Mesenchymal stem cell (in vitro differentiated cells and primary cell): ENCODE results near the gene MARK3.
"Not testable (repeated sequence)": the region's sequence is repeated elsewhere in the genome, so short reads cannot be mapped to it uniquely, and the experiment has no call there.

Experiments used
- DNase-seq: peaks from one replicate; pipeline ENCODE4 v3.0.0-alpha.2; 2013
- H2AFZ ChIP-seq: one replicate; pipeline ENCODE4 v1.6.1; 2013; ENCODE audit warnings: low read depth, mild to moderate bottlenecking, control low read depth, inconsistent platforms, low read length, moderate library complexity
- H2AK5ac ChIP-seq: 2 replicates; pipeline ENCODE4 v1.6.1; 2013; ENCODE audit warnings: low read length, moderate library complexity, mild to moderate bottlenecking, inconsistent platforms; ENCODE audit not compliant: severe bottlenecking
- H2BK120ac ChIP-seq: one replicate; pipeline ENCODE4 v1.6.1; 2013; ENCODE audit warnings: low read depth, mild to moderate bottlenecking, inconsistent platforms, low read length, moderate library complexity
- H2BK12ac ChIP-seq, 2 experiments: one replicate each; pipeline ENCODE4 v1.6.1; 2013; ENCODE audit warnings: inconsistent platforms in 2 of 2, low read length in 2 of 2, mild to moderate bottlenecking in 2 of 2, moderate library complexity in 2 of 2, control low read depth in 1 of 2
- H2BK15ac ChIP-seq: one replicate; pipeline ENCODE4 v1.6.1; 2013; ENCODE audit warnings: mild to moderate bottlenecking, low read depth, inconsistent platforms; ENCODE audit not compliant: poor library complexity, severe bottlenecking
- H2BK5ac ChIP-seq: 2 replicates; pipeline ENCODE4 v1.6.1; 2013; ENCODE audit warnings: low read depth, mild to moderate bottlenecking, low read length, control low read depth, inconsistent platforms; ENCODE audit not compliant: poor library complexity, severe bottlenecking
- H3K14ac ChIP-seq, 2 experiments: one replicate each; pipeline ENCODE4 v1.6.1; 2013; ENCODE audit warnings: inconsistent platforms in 2 of 2, low read length in 2 of 2, control low read depth in 1 of 2, mild to moderate bottlenecking in 1 of 2, moderate library complexity in 1 of 2
- H3K18ac ChIP-seq, 2 experiments: one replicate each; pipeline ENCODE4 v1.6.1; 2013; ENCODE audit warnings: inconsistent platforms in 2 of 2, low read length in 2 of 2, control low read depth in 1 of 2, low read depth in 1 of 2, mild to moderate bottlenecking in 1 of 2
- H3K23ac ChIP-seq, 2 experiments: one replicate each; pipeline ENCODE4 v1.6.1; 2013; ENCODE audit warnings: inconsistent platforms in 2 of 2, low read length in 2 of 2, mild to moderate bottlenecking in 2 of 2, moderate library complexity in 2 of 2, control low read depth in 1 of 2
- H3K27ac ChIP-seq: 2 replicates; pipeline ENCODE4 v1.5.1; 2013; ENCODE audit warnings: mild to moderate bottlenecking, moderate library complexity, low read length, control low read depth, inconsistent platforms; ENCODE audit not compliant: poor library complexity, severe bottlenecking
- H3K27me3 ChIP-seq, 2 experiments: 2 replicates each; pipeline versions ENCODE4 v1.6.1 to v1.7.0; 2013; ENCODE audit warnings: low read length in 2 of 2, mild to moderate bottlenecking in 2 of 2, moderate library complexity in 2 of 2, control low read depth in 1 of 2, inconsistent platforms in 1 of 2; ENCODE audit not compliant: control insufficient read depth in 1 of 2, insufficient read depth in 1 of 2
- H3K36me3 ChIP-seq, 2 experiments: 2 replicates each; pipeline versions ENCODE4 v1.6.1 to v1.7.0; 2013; ENCODE audit warnings: low read length in 2 of 2, control low read depth in 1 of 2, inconsistent platforms in 1 of 2, low read depth in 1 of 2, mild to moderate bottlenecking in 1 of 2; ENCODE audit not compliant: insufficient read depth in 2 of 2, control insufficient read depth in 1 of 2
- H3K4ac ChIP-seq, 2 experiments: one replicate each; pipeline ENCODE4 v1.6.1; 2013; ENCODE audit warnings: inconsistent platforms in 2 of 2, low read length in 2 of 2, mild to moderate bottlenecking in 2 of 2, moderate library complexity in 2 of 2, control low read depth in 1 of 2, low read depth in 1 of 2
- H3K4me1 ChIP-seq: 2 replicates; pipeline ENCODE4 v1.6.1; 2013; ENCODE audit warnings: low read depth, low read length, control low read depth; ENCODE audit not compliant: control insufficient read depth, insufficient read depth
- H3K4me2 ChIP-seq: 2 replicates; pipeline ENCODE4 v1.6.1; 2013; ENCODE audit warnings: low read length, mild to moderate bottlenecking, inconsistent platforms; ENCODE audit not compliant: poor library complexity, severe bottlenecking
- H3K4me3 ChIP-seq, 2 experiments: 2 replicates each; pipeline versions ENCODE4 v1.5.1 to v1.7.0; 2013; ENCODE audit warnings: low read length in 2 of 2, mild to moderate bottlenecking in 2 of 2, control low read depth in 1 of 2, low read depth in 1 of 2; ENCODE audit not compliant: insufficient read depth in 1 of 2
- H3K79me1 ChIP-seq: replicated peaks from 2 replicates; pipeline ENCODE4 v1.6.1; 2013; ENCODE audit warnings: mild to moderate bottlenecking, control low read depth, low read length, inconsistent platforms; ENCODE audit not compliant: poor library complexity, severe bottlenecking
- H3K9ac ChIP-seq: 2 replicates; pipeline ENCODE4 v1.7.0; 2013; ENCODE audit warnings: mild to moderate bottlenecking, low read length, moderate library complexity
- H3K9me3 ChIP-seq: 2 replicates; pipeline ENCODE4 v1.7.0; 2013; ENCODE audit warnings: mild to moderate bottlenecking, low read length; ENCODE audit not compliant: control insufficient read depth
- H4K8ac ChIP-seq: one replicate; pipeline ENCODE4 v1.6.1; 2013; ENCODE audit warnings: inconsistent platforms, mild to moderate bottlenecking, low read length, moderate library complexity
- H4K91ac ChIP-seq: one replicate; pipeline ENCODE4 v1.6.1; 2013; ENCODE audit warnings: mild to moderate bottlenecking, low read length, inconsistent platforms
- WGBS: methylation state at CpG from one replicate; pipeline ENCODE4 v1.1.7; 2013; ENCODE audit warnings: mixed read lengths; 5-methylcytosine and 5-hydroxymethylcytosine counted together

MARK3 gene

DNA sequence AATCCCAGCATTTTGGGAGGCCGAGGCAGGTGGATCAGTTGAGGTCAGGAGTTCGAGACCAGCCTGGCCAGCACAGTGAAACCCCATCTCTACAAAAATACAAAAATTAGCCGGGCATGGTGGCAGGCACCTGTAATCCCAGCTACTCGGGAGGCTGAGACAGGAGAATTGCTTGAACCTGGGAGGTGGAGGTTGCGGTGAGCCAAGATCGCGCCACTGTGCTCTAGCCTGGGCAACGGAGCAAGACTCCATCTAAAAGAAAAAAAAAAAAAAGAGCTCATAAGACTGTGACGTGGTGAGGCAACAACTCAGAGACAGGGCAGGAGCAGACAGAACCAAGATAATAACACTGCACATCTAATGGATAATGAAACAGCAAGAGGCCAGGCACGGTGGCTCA lies 27.7 kb upstream of the MARK3 start:
- H3K36me3 ChIP-seq, H3K27me3 ChIP-seq, H3K23ac ChIP-seq, H2BK120ac ChIP-seq, H3K4ac ChIP-seq, H3K79me1 ChIP-seq, H2BK15ac ChIP-seq, H3K18ac ChIP-seq, H3K9ac ChIP-seq, H2BK12ac ChIP-seq, H2AK5ac ChIP-seq, H3K9me3 ChIP-seq, H2BK5ac ChIP-seq, DNase-seq, H3K27ac ChIP-seq, H2AFZ ChIP-seq, H3K14ac ChIP-seq, H3K4me3 ChIP-seq, H3K4me2 ChIP-seq: not testable (repeated sequence)
- H4K8ac ChIP-seq: peak overlapping the region; percentile 75
- H4K91ac ChIP-seq: peak overlapping the region; percentile 4
- 94% methylated on average over 9 of the region's 10 CpGs for WGBS
- H3K4me1 ChIP-seq: peaks cover 11% of the 10 kb centered on the region

DNA sequence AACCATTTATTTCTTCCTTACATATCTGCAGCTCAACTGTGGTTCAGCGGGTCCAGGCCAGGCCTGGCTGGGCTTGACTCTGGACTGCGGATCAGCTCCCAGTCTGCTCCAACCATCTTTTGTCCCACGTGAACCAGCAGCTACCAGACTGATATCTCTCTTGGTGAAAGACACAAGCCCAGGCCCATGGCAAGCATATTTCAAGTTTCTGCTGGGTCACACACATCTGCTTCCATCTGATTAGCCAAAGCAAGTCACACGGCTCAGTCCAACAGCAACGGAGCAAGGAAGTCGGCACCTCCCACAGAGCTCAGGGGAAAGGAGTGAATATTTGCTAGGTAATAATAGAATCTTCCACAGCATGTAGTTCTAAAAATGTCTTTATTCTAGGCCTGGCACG lies 24.7 kb upstream of the MARK3 start:
- WGBS: 92% methylated on average over 4 of the region's 7 CpGs
- peaks cover 1% of the 10 kb centered on the region for H3K4me1 ChIP-seq
- no peak overlapping the region for H3K27ac ChIP-seq
- no peak overlapping the region for H2BK5ac ChIP-seq
- no peak overlapping the region for H3K4me2 ChIP-seq
- H4K8ac ChIP-seq: no peak overlapping the region
- H3K9me3 ChIP-seq: peaks cover 25% of the 10 kb centered on the region
- H2BK120ac ChIP-seq: no peak overlapping the region
- H3K79me1 ChIP-seq: no peaks in the 10 kb centered on the region
- H4K91ac ChIP-seq: no peak overlapping the region
- no peak overlapping the region for H3K9ac ChIP-seq
- no peak overlapping the region for H2AK5ac ChIP-seq
- H2BK15ac ChIP-seq: no peak overlapping the region
- no peaks in the 10 kb centered on the region for H3K36me3 ChIP-seq
- no peak overlapping the region for H3K4me3 ChIP-seq
- no peak overlapping the region for H3K14ac ChIP-seq
- no peak overlapping the region for H2BK12ac ChIP-seq
- no peaks in the 10 kb centered on the region for H3K27me3 ChIP-seq
- no peak overlapping the region for H2AFZ ChIP-seq
- no peak for DNase-seq
- H3K18ac ChIP-seq: no peak overlapping the region
- no peak overlapping the region for H3K23ac ChIP-seq
- H3K4ac ChIP-seq: no peak overlapping the region

DNA sequence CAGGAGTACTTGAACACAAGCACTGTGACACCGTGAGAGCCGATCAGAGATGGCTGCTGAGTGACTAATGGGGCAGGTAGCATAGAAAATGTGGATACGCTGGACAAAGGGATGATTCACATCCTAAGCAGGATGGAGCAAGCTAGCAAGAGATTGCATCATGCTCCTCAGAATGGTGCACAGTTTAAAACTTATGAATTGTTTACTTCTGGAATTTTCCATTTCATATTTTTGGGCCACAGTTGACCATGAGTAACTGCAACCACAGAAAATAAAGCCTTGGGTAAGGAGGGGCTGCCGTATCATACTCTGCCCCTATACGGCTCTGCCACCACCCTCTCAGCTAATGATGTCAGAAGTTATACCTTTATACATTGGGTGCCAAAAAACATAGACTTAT lies 23.3 kb upstream of the MARK3 start:
- Histone ChIP-seq H3K27ac (peak overlapping the region; percentile 44), H3K9me3 (peaks cover 25% of the 10 kb centered on the region), H3K36me3 (no peaks in the 10 kb centered on the region), H3K79me1 (no peaks in the 10 kb centered on the region), H2BK5ac (no peak overlapping the region), H3K23ac (no peak overlapping the region), H2AK5ac (no peak overlapping the region), H3K27me3 (no peaks in the 10 kb centered on the region), H2AFZ (no peak overlapping the region), H3K14ac (no peak overlapping the region), H4K91ac (no peak overlapping the region), H3K9ac (peak overlapping the region; percentile 29), H3K4me1 (peaks cover 1% of the 10 kb centered on the region), H2BK15ac (no peak overlapping the region), H3K4me2 (no peak overlapping the region), H4K8ac (no peak overlapping the region), H2BK12ac (no peak overlapping the region), H3K4me3 (no peak overlapping the region), H3K4ac (no peak overlapping the region), H3K18ac (no peak overlapping the region), H2BK120ac (no peak overlapping the region)
- DNase-seq: peak; percentile 88
- WGBS: 1% methylated on average over 3 of the region's 5 CpGs

DNA sequence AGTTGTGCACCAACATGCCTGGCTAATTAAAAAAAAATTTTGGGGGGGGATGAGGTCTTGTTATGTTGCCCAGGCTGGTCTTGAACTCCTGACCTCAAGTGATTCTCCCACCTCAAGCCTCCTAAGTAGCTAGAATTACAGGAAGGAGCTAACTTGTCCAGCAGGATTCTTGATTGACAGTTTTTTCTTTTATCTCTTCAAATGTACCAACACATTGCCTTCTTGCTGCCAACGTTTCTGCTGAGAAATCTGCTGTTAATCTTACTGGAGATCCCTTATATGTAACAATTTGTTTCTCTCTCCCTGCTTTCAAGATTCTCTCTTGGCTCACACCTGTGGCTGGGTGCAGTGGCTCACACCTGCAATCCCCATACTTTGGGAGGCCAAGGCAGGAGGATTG lies 22.4 kb upstream of the MARK3 start:
- 78% methylated on average over 1 of the region's 1 CpG for WGBS
- H2BK5ac ChIP-seq: no peak overlapping the region
- DNase-seq: no peak
- peaks cover 1% of the 10 kb centered on the region for H3K4me1 ChIP-seq
- peak overlapping the region; percentile 19 for H2BK120ac ChIP-seq
- no peak overlapping the region for H3K9ac ChIP-seq
- no peak overlapping the region for H3K18ac ChIP-seq
- no peak overlapping the region for H3K14ac ChIP-seq
- H3K27ac ChIP-seq: no peak overlapping the region
- H4K8ac ChIP-seq: no peak overlapping the region
- no peaks in the 10 kb centered on the region for H3K27me3 ChIP-seq
- H3K4me3 ChIP-seq: peak overlapping the region in 1 of 2 experiments; percentile 15
- H2AK5ac ChIP-seq: no peak overlapping the region
- H3K9me3 ChIP-seq: peaks cover 25% of the 10 kb centered on the region
- no peak overlapping the region for H3K23ac ChIP-seq
- H2BK15ac ChIP-seq: no peak overlapping the region
- no peak overlapping the region for H2AFZ ChIP-seq
- no peak overlapping the region for H3K4me2 ChIP-seq
- no peaks in the 10 kb centered on the region for H3K36me3 ChIP-seq
- H2BK12ac ChIP-seq: no peak overlapping the region
- H3K4ac ChIP-seq: no peak overlapping the region
- no peaks in the 10 kb centered on the region for H3K79me1 ChIP-seq
- H4K91ac ChIP-seq: no peak overlapping the region
